ENCODE measurements around the gene PMM2. TPM values are rescaled to one million over a fixed set of nuclear protein-coding genes. Genes with fewer than 3 reads are reported as not detected.
"Not testable (repeated sequence)": the region's sequence is repeated elsewhere in the genome, so short reads cannot be mapped to it uniquely, and the experiment has no call there.

Gene PMM2
- 17.4 TPM for polyA plus RNA-seq (ENCODE audit: insufficient read length)

DNA sequence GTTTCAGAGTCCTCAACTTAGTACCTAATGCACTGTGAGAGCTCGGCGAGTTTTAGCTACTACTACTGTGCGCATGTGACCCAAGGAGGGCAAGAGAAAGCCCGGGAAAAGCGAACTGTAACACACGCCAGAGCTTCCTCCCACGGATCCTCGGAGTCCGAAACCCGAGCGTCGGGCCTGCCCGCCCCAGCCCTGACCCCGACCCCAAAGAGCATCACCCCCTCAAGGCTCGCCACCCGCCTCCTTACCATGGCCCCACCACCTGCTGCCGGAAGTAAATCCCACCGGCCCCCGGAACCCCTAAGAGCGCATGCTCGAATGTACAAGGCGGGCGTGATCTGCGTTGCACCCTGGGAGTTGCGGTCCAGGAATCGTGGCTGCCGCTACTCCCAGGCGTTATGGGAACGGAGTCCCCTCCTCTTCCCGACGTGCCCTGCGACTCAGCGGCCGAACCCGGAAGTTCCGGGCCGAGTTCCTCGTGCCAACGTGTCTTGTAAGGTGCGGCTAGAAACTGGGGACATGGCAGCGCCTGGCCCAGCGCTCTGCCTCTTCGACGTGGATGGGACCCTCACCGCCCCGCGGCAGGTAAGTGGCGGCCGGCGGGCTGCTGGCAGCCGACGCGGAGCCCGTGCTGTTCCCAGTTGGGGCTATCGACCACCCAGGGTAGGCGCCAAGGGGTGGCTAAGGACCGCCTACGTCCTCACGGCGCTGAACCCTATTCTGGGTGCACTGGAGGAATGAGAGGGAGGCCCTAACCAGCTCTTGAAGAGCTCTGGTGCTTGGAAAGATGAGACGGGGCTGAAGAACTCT lies at the start of gene PMM2, which contains the start of gene TMEM186:
PMM2 (plus strand) TSS at position 476 of the 810 bp plus-strand sequence; CDS start at position 520, 44 bp downstream.
TMEM186 (minus strand) TSS at position 276 of the 810 bp plus-strand sequence; CDS start at position 251, 25 bp downstream.
- peak; percentile 96 for DNase-seq

DNA sequence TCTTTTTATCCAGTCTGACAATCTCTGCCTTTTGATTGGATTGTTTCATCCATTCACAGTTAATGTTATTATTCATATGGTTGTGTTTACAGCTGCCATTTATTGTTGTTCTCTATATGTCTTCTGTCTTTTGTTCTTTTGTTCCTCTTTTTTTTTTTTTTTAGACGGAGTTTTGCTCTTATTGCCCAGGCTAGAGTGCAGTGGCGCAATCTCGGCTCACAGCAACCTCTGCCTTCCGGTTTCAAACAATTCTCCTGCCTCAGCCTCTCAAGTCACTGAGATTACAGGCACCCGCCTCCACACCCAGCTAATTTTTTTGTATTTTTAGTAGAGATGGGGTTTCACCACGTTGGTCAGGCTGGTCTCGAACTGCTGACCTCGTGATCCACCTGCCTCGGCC lies 48.7 kb upstream of the PMM2 start:
- DNase-seq: not testable (repeated sequence)

DNA sequence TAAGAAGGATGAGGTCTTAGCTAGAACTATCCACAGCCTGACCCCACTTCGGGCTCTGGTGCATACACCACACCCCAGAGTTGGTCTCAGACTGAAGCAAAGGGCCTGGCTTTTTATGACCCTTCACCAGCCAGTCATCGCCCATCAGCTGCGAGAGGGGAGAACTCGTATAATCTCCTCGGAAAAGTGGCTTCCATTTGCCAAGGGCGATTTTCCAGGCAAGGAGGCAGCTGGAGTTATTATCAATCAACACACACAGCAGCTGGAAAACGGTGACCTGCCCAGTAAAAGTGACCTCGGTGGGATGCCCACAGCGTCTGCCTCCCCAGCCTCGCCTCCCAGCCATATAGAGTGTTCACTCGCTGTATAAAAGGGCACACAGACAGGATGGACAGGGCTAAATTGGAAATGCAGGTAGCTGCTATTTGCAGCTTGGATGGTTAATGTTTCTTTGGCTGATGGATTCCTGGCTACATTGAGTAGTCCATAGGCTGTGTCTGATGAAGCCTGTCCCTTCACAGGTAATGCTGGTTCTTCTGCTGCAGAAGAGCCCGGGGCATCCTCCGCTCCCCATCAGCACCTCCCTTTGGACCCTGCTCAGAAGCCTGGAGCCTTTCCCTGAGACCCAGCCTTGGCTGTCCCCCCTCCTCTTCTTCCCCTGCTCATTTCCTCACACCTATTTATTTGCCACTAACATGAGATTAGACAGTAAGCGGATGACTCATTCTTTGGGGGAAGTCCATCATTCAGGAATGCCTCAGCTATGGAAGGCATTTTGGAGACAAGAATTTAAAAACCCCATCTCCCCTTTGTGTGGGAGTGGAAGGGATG lies 45.9 kb upstream of the PMM2 start:
- DNase-seq: no peak

DNA sequence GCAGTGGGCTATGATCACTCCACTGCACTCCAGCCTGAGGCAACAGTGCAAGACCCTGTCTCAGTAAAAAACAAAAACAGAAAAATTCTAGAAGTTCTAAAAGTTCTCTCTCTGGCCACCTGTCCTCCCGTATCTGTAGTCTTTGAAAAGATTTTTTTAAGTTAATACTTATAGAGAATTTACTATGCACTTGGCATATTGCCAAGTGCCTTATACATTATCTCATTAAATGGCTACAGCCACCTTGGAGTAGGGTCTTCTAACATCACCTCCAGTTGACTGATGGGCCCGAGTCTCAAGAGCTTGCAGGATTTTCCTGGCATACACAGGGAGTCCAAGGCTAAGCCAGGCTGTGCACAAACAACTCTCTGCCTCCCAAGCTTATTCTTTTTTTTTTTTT lies 44.9 kb upstream of the PMM2 start:
- DNase-seq: no peak

DNA sequence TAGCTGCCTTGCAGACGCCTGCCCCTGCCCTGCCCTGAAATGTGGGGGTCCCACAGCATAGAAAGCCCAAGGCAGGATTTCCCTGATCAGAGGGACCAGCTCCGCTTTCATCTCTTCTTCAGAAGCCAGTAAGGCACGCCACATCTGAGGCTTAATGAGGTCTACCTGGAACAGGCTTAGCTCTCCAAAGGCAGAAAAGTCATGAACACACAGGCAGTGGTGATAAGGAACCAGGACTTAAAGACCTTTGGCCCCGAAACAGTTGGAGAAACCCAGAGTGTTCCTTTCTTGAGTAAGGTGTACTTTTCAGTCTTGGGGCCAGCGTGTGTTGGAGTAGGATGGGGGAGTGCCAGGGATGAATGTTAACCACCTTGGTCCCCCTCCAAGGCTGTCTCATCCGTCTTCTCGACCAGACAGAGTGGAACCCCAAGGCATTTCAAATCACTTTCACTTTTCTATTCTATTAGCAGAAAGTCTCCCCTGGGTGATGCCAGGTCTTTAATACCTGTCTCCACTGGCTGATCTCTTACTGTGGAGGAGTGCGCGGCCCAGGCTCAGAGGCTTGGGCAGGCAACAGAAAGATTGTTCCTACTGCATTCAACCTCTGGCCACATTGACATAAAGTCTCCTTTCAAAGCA lies 44.1 kb upstream of the PMM2 start:
- DNase-seq: no peak

DNA sequence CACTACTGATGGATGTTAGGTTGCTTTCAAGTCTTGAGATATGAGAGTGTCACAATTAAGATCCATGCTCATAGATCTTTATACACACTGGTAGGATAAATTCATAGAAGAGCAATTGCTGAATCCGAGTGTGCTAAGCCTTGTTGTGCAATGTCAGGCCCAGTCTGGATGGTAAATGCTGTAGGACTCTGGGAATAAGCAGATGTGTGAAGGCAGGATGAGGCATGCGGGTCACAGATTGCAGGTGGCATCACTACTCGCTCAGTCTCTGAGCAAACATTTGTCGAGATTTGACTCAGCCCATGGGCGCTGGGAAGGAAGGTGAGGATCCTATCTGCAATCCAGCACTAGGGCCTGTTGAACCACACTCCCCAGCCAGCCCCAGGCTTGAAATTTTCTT lies 40.9 kb upstream of the PMM2 start:
- no peak for DNase-seq

DNA sequence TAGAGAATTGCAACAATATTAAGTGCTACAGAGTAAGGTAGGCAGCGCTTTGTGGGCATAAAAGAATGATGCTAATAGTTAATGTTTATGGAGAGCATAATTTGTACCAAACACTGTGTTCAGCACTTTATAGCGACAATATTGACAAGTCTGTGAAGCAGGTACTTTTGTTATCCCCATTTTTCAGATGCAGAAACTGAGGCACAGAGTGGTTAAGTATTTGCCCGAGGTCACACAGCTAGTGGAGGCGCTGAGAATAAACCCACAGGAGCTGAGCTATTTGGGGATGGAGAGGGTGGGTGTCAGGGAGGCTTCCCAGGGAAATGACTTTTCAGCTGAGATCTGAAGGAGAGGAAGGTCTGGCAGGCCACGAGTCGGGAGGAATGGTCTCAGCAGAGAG lies 39.6 kb upstream of the PMM2 start:
- DNase-seq: no peak

DNA sequence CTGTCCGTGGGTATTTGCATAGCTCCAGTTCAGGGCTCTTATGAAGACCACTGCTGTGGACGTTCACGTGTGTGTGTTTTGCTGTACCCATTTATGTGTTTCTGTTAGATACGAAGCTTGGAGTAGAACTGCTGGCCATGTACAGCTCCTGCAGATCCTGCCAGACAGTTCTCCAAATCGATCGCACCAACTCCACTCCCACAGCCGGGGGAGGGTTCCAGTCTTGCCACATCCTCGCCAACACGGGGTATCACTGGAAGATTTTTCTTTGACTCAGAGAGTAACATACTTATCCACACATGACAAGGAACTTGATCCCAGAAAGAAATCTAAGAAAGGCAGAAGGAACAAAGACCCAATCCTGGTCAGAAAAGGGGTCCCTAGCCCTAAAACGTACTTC lies 37.6 kb upstream of the PMM2 start:
- no peak for DNase-seq

DNA sequence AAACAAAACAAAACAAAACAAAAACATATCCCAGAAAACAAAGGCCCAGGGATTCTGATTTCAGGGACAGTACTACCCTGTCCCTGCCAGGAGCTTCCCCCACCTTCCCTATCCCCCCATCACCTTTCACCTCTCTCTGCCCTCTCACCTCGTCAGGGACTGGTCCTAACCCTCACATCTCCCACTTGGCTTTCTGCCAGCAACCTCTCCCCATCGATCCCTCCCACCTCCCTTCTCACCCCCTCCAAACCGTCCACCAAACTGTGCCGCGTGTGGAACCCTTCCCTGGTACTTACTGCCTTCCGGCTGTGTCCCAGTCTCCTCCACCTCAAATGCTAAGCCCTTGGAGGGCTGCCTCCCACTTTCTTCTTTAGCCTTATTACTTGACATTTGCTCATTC lies 36.6 kb upstream of the PMM2 start:
- DNase-seq: no peak

DNA sequence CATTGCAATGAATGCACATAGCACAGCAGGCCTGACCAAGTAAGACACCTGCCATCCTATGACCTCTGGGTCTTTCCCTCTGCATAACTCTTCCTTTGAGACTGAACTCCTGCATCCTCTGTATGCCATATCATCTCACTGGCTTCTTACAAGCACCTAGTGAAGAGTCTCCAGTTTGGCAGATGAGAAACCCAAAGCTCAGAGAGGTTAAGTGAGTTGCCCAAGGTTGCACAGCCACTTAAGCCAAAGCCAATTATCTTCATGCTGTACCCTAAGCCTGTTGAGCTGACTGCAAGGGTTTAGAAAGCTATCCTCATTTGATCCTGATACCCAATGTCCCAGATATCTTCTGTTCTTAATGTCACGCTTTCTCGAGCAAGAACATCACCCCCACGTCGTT lies 35.4 kb upstream of the PMM2 start:
- DNase-seq: no peak

DNA sequence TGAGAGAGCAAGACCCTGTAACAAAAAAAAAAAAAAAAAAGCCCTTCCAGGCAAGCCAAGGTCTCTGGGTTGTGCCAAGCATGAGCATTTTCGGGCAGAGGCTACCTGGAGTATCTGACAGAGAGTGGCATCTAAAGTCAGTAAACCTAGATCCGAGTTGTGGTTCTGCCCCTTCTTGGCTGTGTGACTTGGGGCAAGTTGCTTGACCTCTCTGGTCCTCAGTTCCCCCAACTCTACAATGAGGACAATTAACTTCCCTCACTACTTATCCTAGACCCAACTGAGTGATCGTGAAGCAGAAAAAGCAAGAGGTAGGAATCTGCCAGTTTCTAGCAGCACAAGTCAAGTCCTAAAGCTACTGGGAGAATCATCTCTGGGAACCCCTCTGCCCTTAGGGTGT lies 34.6 kb upstream of the PMM2 start:
- DNase-seq: no peak

DNA sequence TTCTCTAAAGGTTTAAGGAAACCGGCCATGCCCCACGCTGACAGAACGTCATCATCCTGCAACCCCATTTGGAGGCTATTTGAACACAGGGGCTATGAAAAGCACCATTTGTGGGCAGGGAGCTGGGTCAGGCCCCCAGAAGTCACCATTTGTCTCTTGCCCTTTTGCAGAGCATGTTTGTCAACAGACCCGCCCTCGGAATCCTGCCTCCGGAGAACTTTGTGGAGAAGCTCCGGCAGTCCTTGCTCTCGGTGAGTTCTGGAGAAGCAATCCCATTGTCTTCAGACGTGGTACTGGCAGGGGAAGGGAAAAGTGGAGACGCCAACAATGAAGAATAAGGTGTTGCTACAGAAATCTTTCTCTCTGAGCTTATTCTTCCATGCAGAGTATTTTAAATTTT lies 33.7 kb upstream of the PMM2 start:
- no peak for DNase-seq

DNA sequence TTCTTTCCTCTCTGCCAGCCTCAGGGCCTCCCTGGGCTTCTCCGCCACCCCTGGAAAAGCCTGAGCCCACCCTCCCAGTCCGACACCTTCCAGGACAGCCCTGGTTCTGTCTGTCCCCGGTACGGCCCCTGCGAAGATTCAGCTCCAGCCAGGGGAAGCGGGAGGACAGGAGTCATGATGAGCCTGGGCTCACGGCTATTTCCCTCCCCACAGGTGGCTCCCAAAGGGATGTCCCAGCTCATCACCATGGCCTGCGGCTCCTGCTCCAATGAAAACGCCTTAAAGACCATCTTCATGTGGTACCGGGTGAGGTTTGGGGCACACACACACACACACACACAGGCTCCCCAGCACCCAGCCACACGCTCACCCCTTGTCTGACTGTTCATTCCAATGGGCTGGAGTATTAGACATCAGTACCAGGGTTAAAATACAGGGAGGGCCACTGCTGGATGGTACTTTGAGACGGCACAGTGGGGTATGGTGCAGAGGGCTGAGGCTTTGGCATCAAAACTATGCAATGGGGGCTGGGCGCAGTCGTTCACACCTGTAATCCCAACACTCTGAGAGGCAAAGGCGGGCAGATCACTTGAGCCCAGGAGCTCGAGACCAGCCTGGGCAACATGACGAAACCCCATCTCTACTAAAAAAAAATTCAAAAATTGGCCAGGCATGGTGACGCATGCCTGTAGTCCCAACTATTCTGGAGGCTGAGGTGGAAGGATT lies 33.0 kb upstream of the PMM2 start:
- DNase-seq: no peak

DNA sequence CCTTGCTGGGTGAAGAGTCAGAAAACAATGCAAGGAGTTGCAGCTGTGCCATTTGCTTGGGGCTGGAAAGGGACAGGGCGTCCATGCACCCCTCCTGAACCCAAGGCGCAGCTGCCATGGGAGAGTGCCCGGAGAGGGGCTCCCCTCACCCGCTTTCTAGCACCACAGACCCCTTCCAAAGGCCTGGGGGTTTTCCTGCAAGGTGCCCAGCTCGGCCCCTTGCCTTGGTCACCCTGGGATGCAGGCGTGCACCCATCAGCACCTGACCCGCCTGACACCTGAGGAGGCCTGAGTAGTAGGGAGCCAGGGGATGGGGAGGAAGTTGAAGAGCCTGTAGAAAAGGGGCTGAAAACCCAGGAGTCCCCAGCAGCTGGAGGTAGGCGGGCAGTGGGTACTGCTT lies 30.5 kb upstream of the PMM2 start:
- no peak for DNase-seq

DNA sequence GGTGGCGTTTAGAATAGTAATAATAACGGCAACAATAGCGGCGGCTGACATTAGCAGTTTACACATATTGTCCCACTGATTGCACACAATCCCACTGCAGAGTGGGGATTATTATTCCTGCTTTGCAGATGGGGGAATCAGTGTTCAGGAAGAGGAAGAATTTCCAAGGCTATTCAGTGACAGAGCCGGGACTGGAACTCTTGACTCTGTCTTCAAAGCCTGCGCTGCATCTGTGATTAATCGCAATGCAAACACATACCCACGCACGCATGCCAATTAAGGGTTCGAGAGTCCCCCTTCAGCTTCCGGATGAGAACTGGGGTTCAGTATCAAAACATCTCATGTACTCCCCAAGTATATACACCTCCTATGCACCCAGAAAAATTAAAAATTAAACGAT lies 29.4 kb upstream of the PMM2 start:
- DNase-seq: no peak

DNA sequence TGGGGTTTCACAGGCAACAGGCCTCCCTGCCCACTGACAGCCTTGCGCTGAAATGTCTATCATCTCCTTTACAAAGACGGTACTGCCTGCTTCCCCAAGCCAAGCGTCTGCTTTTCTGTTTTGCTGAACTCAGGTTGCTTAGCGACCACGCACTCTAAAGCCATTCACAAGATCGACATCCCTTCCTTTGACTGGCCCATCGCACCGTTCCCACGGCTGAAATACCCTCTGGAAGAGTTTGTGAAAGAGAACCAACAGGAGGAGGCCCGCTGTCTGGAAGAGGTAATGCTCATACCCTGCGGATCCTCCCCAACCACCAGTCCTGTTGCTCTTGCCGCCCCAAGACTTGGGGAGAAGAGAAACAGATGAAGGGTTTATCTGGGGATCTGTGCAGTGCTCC lies 28.9 kb upstream of the PMM2 start:
- no peak for DNase-seq

DNA sequence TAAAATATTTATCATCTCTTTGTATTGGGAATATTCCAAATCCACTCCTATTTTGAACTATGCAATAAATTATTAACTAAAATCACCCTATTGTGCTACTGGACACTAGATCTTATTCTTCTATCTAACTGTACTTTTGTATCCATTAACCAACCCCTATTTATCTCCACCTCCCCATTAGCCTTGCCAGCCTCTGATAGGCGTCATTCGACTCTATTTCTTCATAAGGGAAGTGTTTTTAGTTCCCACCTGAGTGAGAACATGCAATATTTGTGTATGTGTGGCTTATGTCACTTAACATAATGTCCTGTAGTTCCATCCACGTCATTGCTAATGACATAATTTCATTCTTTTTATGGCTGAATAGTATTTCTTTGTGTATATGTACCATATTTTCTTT lies 24.1 kb upstream of the PMM2 start:
- no peak for DNase-seq

DNA sequence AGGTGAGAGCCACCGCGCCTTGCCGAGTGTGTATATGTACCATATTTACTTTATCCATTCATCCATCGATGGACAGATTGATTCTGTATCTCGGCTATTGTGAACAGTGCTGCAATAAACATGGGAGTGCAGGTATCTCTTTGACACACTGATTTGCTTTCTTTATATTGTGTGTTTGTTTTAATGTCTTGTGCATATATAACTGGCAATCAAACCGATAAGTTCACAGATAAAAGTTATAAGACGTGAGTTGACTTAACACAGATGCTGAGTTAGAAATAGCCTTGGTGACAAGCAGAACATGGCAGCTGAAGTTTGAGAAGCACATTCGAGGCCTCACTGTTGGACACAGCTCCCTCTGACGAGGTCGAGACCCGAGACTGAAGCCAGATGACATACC lies 23.4 kb upstream of the PMM2 start:
- DNase-seq: no peak

DNA sequence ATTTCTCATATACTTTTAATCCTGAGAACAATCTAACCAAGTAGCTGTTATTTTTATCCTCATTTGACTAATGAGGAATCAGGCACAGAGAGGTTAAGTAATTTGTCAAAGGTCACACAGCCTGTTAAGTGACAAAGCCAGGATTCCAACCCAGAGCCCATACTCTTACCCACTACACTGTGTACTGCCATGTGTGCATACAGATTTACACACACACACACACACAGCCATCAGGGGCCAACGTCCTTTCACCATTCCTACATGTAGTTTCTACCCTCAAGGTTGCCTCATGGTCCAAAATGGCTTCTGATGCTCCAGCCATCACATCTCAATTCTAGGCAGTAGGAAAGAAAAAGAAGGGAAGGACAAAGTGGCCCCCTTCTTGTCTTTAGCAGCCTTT lies 22.3 kb upstream of the PMM2 start:
- DNase-seq: no peak

DNA sequence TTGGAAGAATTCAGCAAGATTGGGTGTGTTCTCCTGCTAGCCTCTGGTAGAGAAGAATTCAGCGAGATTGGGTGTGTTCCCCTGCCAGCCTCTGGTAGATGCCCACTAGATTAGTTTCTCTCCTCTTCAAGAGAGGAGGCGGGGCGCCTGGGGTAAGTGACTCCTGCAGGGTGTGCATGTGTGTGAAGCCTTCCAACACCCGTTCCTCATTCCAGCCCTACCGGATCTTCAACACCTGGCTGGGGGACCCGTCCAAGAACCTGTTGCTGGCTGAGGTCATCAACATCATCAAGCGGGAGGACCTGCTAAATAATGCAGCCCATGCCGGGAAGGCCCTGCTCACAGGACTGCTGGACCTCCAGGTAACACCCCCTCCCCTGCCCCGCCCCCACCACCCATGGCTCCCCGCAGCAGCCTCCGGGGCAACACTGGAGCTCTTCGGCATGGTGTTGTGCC lies 21.5 kb upstream of the PMM2 start:
- DNase-seq: no peak

DNA sequence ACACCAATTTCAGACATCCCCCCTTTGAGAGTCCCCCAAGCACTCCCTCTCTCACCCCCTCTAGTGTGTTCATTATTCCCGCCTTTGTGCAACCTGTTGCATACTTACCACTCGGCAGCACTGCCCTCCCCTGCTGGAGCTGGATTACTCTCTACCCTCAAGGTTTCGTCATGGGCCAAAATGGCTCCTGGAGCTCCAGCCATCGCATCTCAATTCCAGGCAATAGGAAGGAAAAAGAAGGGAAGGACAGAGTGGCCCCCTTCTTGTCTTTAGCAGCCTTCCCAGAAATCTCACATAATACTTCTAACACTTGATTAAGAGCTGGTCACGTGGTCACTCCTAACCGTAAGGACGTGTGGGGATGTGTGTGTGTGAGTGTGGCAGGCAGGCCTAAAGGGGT lies 20.4 kb upstream of the PMM2 start:
- DNase-seq: no peak

DNA sequence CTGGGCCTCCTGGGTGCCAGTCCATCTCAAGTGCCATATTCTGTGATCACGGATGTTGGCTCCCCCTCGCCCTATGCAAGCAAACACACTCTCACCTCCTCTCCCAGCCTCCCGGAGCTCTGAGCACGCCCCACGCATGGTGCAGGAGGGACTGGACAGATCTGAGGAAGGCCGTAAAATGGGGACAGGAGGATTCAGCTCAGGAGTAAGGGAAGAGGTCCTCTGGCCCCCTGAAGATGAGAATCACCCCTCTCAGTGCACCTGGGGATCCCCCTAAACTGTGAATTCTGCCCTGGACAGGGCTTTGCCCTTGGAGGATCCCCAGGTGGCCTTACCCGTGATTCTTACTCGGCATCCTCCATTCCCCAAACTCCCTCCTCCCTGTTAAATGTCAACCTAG lies 15.8 kb upstream of the PMM2 start:
- DNase-seq: no peak

DNA sequence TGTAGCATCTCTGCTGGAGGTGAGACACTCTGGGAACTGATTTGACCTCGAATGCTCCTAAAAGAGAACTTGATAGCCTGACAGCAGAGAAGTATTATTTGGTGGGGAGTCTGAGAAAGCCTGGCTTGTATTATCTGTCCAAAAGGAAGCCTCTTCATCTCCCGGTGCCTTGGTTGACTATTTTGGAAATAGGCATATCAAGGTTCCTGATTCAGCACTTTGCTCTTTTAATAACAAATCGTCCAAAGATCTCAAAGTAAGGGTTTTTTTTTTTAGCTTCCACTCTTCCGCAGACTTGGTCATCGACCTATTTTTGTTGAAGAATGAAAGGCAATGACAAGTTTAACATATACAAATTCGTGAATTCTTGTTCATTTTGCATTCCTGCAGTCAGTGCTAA lies 15.0 kb upstream of the PMM2 start:
- DNase-seq: no peak
